ENCODE results near the gene HDAC11.

DNA sequence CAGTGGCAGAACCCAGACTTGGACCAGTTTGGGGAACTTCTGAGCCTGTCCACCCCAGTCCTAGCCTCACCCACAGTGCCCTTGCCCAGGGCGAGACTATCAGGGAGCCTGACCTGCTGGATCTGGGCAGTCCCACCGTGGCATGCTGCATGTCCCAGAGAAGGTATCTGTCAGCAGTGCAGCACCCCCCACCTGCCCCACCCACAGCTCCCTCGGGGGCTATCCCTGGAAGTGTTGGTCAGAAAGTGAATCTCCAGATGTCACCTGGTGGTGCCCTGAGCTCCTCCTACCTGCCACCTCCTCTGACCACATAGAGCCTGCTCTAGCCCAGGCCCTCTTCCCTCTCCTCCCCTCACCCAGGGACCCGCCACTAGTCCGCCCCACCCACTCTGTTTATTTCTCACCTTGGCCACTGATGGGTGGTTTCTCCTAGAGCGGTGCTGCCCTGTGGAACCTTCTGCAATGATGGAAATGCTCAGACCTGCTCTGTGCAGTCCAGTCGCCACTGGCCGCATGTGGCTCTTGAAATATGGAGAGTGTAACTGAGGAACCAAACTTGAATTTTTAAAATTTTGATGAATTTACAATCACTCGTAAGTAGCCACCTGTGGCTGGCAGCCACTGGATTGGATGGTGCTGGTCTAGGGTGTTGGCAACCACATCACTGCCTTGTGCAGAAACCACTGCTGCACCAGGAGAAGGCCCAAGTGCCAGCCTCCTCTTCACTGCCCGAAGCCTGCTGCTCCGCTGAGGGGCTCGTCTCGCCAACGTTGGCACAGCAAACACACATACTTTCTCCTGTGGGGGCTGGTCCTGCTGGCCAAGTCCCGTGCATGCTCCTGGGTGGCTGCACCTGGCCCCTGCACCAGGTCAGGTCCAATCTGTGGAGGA, 13.1 kb downstream of the HDAC11 start:
- TF ChIP-seq JUND (IDR thresholded peaks at IDR 0.05) (no peak), TAF1 (conservative IDR thresholded peaks at IDR 0.05) (no peak), CTCF (IDR thresholded peaks at IDR 0.05; ENCODE audit: low read depth, low read length, missing input control) (no peak), ZBTB33 (IDR thresholded peaks at IDR 0.05) (no peak), MAX (IDR thresholded peaks at IDR 0.05) (no peak)
